HG03108 (cell line): ENCODE data around the gene ZFPL1.

Experiments
- ATAC-seq: cut with Tn5 transposase; IDR thresholded peaks from one replicate; pipeline ENCODE4 v1.9.1; 2021; ENCODE audit warnings: moderate library complexity; ENCODE audit not compliant: unreplicated experiment

Gene ZFPL1

GRCh38 chr11:65090628-65091027 is 6.6 kb downstream of the ZFPL1 start:
- ATAC-seq = no peak

GRCh38 chr11:65095427-65095826 is 11.4 kb downstream of the ZFPL1 start:
- no peak for ATAC-seq

GRCh38 chr11:65095974-65096806 is 12.2 kb downstream of the ZFPL1 start, which contains the start of gene VPS51:
VPS51 (plus strand) TSS chr11:65096214; CDS start chr11:65096251, 37 bp downstream.
- peak; percentile 83 for ATAC-seq

- ATAC-seq = no peak
Measured at GRCh38 chr11:65096926-65097325, 12.9 kb downstream of the ZFPL1 start.

- no peak for ATAC-seq
Measured at GRCh38 chr11:65100674-65101350, 16.8 kb downstream of the ZFPL1 start.

GRCh38 chr11:65102142-65103095 is 18.4 kb downstream of the ZFPL1 start:
- ATAC-seq = no peak

- ATAC-seq = no peak
Measured at GRCh38 chr11:65103476-65103875, 19.5 kb downstream of the ZFPL1 start.

- no peak for ATAC-seq
Measured at GRCh38 chr11:65104628-65105027, 20.6 kb downstream of the ZFPL1 start.

GRCh38 chr11:65107078-65107477 is 23.1 kb downstream of the ZFPL1 start:
- ATAC-seq = no peak

- no peak for ATAC-seq
Measured at GRCh38 chr11:65107751-65108468, 23.9 kb downstream of the ZFPL1 start.

- ATAC-seq = no peak
Measured at GRCh38 chr11:65108469-65109123, 24.6 kb downstream of the ZFPL1 start.

- ATAC-seq = no peak
Measured at GRCh38 chr11:65109231-65110198, 25.5 kb downstream of the ZFPL1 start.

- ATAC-seq = no peak
Measured at GRCh38 chr11:65110354-65110861, 26.4 kb downstream of the ZFPL1 start.

GRCh38 chr11:65111159-65111743 is 27.2 kb downstream of the ZFPL1 start:
- no peak for ATAC-seq

GRCh38 chr11:65111744-65112545 is 27.9 kb downstream of the ZFPL1 start, which contains the start of gene TM7SF2:
TM7SF2 (plus strand) TSS chr11:65111872; CDS start chr11:65112016, 144 bp downstream.
- peak; percentile 66 for ATAC-seq

GRCh38 chr11:65112546-65113360 is 28.7 kb downstream of the ZFPL1 start:
- no peak for ATAC-seq
